ENCODE measurements around the gene SLC25A10. TPM values are rescaled to one million over a fixed set of nuclear protein-coding genes. Genes with fewer than 3 reads are reported as not detected.

SLC25A10 gene
- total and polyA plus RNA-seq, 8 donors = 12.0 to 55.8 (median 24.1) TPM

- Histone ChIP-seq H3K4me1 (peaks cover 1 to 25% (median 11%) of the 10 kb centered on the region in 3 donors), H3K27me3 (no peaks in the 10 kb centered on the region), H3K36me3 (peaks cover 0 to 21% (median 0%) of the 10 kb centered on the region in 3 donors), H3K9me3 (no peaks in the 10 kb centered on the region), H3K4me3 (no peak overlapping the region), H3K27ac (no peak overlapping the region)
- 93 to 94% methylated on average over 9 of the region's 9 CpGs for WGBS, 2 donors
- no peak for DNase-seq
- TF ChIP-seq, protein P1, sequence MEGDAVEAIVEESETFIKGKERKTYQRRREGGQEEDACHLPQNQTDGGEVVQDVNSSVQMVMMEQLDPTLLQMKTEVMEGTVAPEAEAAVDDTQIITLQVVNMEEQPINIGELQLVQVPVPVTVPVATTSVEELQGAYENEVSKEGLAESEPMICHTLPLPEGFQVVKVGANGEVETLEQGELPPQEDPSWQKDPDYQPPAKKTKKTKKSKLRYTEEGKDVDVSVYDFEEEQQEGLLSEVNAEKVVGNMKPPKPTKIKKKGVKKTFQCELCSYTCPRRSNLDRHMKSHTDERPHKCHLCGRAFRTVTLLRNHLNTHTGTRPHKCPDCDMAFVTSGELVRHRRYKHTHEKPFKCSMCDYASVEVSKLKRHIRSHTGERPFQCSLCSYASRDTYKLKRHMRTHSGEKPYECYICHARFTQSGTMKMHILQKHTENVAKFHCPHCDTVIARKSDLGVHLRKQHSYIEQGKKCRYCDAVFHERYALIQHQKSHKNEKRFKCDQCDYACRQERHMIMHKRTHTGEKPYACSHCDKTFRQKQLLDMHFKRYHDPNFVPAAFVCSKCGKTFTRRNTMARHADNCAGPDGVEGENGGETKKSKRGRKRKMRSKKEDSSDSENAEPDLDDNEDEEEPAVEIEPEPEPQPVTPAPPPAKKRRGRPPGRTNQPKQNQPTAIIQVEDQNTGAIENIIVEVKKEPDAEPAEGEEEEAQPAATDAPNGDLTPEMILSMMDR (IDR thresholded peaks at IDR 0.05) = no peak
- ATAC-seq = no peak
- intact Hi-C loops (cut with DNase I) = no loop called here
- no peak for FAIRE-seq
Measured at GRCh38 chr17:81717766-81718089, 5.6 kb downstream of the SLC25A10 start.

DNA sequence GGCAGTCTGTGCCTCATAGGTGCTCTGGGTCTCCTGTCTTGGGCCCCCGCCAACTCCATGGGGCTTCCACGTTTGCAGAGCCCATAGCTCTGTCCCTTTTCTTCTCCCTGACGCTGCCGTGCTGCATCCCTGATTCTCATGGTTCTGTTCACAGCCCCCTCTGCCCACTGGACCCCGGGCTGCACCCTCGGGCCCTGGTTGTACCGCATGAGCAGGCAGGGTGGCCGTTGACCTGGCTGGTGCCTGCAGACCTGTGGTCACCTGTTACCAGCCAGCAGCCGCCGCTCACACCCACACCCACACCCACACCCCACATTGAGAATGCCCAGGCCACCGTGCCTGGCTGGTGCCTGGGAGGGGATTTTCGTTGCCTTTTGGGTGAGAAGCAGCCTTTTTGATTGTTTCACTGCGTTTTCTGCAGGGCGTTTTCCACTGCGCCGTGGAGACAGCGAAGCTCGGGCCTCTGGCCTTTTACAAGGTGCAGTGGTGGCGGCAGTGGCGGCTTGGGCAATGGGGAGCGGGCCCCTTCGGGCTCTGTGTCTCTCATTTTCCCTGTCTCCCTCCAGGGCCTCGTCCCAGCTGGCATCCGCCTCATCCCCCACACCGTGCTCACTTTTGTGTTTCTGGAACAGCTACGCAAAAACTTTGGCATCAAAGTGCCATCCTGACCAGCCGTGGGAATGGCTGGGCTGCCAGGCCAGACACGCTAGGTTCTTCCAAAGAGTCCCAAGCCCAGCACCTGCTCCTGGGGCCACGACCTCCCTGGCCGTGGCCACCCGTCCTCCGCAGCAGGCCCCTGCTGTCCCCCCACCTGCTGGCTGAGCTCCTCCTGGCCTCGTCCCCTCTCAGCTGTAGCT lies 7.6 kb downstream of the SLC25A10 start:
- no peak for FAIRE-seq
- no peaks in the 10 kb centered on the region for H3K9me3 ChIP-seq
- peaks cover 0 to 21% (median 0%) of the 10 kb centered on the region in 3 donors for H3K36me3 ChIP-seq
- H3K27ac ChIP-seq = no peak overlapping the region
- intact Hi-C loops (cut with DNase I) = no loop called here
- H3K4me3 ChIP-seq = no peak overlapping the region
- DNase-seq = peak in 2 of 6 donors; percentile 52 to 80
- ATAC-seq = no peak
- 86 to 89% methylated on average over 32 of the region's 33 CpGs for WGBS, 2 donors
- H3K27me3 ChIP-seq = no peaks in the 10 kb centered on the region
- H3K4me1 ChIP-seq = peaks cover 15 to 19% (median 16%) of the 10 kb centered on the region in 3 donors
- TF ChIP-seq, protein P1 (IDR thresholded peaks at IDR 0.05) = no peak

DNA sequence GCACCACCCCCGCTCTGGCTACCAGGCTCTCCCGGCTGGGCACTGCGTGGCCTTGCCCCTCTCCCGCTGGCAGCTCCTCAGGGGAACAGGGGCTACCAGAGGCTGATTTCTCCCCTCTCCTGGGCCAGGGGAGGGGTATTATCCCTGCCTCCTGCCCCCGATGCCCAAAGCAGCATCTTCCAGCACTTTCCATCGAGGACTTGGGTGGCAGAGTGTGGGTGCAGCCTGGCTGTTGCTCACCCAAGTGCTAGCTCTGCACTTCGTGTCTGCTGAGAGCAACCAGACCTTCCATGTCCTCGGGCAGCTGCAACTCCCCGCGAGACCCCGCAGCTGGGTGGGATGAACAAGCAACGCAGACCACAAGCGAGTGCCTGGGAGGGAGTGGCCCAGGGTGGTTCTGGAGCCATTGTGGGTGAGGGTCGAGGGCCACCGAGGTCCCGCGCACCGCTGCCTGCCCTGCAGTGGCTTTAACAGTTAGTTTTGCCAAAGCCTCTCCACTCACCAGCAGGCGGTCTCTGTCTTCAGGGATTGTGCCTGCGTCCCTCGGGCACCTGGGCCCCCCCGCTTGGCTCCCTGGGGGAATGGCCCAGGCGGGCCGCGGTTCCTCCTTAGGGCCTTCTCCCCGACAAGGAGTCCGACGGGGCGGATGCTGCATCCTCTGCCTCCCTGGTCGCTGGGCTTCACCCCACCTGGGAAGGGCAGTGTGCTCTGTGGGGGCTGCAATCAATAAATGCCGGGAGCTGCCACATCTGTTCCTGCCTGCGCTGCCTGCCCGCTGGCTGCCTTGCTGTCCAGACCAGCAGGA lies 8.4 kb downstream of the SLC25A10 start:
- Histone ChIP-seq H3K9me3 (no peaks in the 10 kb centered on the region), H3K36me3 (peaks cover 0 to 21% (median 0%) of the 10 kb centered on the region in 3 donors), H3K4me3 (no peak overlapping the region), H3K27me3 (no peaks in the 10 kb centered on the region), H3K4me1 (peaks cover 15 to 18% (median 16%) of the 10 kb centered on the region in 3 donors), H3K27ac (no peak overlapping the region)
- intact Hi-C loops (cut with DNase I) = no loop called here
- FAIRE-seq (no peak), DNase-seq (peak in 4 of 6 donors; percentile 26 to 78 (median 54)), ATAC-seq (no peak)
- TF ChIP-seq, protein P1 (IDR thresholded peaks at IDR 0.05) = no peak
- 87 to 88% methylated on average over 33 of the region's 33 CpGs for WGBS, 2 donors

DNA sequence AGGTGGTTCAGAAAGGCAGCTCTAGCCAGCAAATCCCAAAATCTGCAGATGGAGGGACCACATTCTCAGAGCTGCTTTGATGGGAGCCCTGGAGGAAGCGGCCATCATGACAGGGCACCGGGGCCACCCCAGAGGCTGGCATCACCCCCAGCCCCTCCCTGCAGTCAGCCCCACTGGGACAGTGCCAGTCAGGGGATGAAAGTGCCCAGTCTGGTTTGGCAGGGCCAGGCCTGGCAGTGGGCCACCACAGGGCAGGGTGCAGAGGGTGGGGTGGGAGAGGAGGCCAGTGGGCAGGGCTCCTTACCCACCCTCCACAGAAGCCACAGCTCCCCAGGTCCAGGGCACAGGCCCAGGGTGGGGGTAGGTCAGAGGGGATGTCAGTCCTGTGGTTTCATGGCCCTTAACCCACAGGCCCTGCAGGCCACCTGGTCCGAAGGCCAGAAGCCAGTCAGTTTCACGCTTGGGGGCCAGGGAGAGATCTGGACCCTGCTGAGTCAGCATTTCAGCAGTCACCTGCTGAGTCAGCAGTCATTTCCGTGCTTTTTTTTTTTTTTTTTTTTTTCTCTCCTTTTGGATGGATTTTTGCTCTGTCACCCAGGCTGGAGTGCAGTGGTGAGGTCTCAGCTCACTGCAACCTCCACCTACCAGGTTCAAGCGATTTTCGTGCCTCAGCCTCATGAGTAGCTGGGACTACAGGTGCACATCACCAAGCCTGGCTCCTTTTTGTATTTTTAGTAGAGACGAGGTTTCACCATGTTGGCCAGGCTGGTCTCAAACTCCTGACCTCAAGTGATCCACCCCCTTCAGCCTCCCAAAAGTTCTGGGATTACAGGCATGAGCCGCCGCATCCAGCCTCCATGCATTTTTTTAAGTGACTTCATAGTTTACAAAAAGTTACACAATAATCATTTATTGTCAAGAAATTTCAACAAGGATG lies 10.4 kb downstream of the SLC25A10 start:
- H3K27ac ChIP-seq = peak overlapping the region in 2 of 4 donors; percentile 44 to 55

More for the DNA sequence above, 10.4 kb downstream of the SLC25A10 start:
- no peak for FAIRE-seq
- peaks cover 0 to 17% (median 0%) of the 10 kb centered on the region in 3 donors for H3K36me3 ChIP-seq
- TF ChIP-seq, protein P1 (IDR thresholded peaks at IDR 0.05) = no peak
- no peak overlapping the region for H3K4me3 ChIP-seq
- peak; percentile 89 to 93 (median 90) for ATAC-seq
- DNase-seq = peak; percentile 92 to 99 (median 97)
- 21 to 26% methylated on average over 9 to 10 of the region's 10 CpGs for WGBS, 2 donors
- intact Hi-C loops (cut with DNase I) = no loop called here
- no peaks in the 10 kb centered on the region for H3K27me3 ChIP-seq
- H3K9me3 ChIP-seq = no peaks in the 10 kb centered on the region
- H3K4me1 ChIP-seq = peaks cover 15 to 21% (median 21%) of the 10 kb centered on the region in 3 donors

All from pancreas (tissue), 10 donors.